Liver (tissue), 3 donors: ENCODE measurements around the gene VEGFB.

Experiments
- CTCF ChIP-seq: fragments of 150-350 bp; IDR thresholded peaks from 2 replicates; pipeline ENCODE4 v1.5.1; 2017; ENCODE audit warnings: improper control_type of control experiment, low read depth, low read length; ENCODE audit not compliant: missing input control
- FOXA2 ChIP-seq: IDR thresholded peaks from 2 replicates; pipeline ENCODE4 v1.6.1; 2016; ENCODE audit warnings: antibody characterized with exemption
- GABPA ChIP-seq, 2 donors: IDR thresholded peaks in 1 of 2; conservative IDR thresholded peaks in 1 of 2; 2 replicates each; pipeline ENCODE4 v1.6.1; 2016; ENCODE audit warnings: antibody characterized with exemption in 2 of 2, mild to moderate bottlenecking in 1 of 2, moderate library complexity in 1 of 2
- JUND ChIP-seq, 2 donors: IDR thresholded peaks; 2 replicates each; pipeline ENCODE4 v1.6.1; 2016; ENCODE audit warnings: antibody characterized with exemption in 2 of 2
- MAX ChIP-seq: IDR thresholded peaks from 2 replicates; pipeline ENCODE4 v1.6.1; 2016; ENCODE audit warnings: antibody characterized with exemption
- RAD21 ChIP-seq, 2 donors: IDR thresholded peaks; 2 replicates each; pipeline ENCODE4 v1.6.1; 2016; ENCODE audit warnings: antibody characterized with exemption in 2 of 2, mild to moderate bottlenecking in 2 of 2
- TAF1 ChIP-seq: conservative IDR thresholded peaks from 2 replicates; pipeline ENCODE4 v1.6.1; 2016; ENCODE audit warnings: antibody characterized with exemption, mild to moderate bottlenecking
- donor health status: healthy.
- donor health status: healthy.

GRCh38 chr11:64229744-64230170 lies 4.6 kb upstream of the VEGFB start:
- TF ChIP-seq CTCF = no peak
- TF ChIP-seq JUND (IDR thresholded peaks at IDR 0.05) = no peak
- no peak for TF ChIP-seq RAD21 (IDR thresholded peaks at IDR 0.05)
- no peak for TF ChIP-seq TAF1
- no peak for TF ChIP-seq FOXA2
- no peak for TF ChIP-seq MAX
- no peak for TF ChIP-seq GABPA (IDR thresholded peaks at IDR 0.05 in 1 of 2, conservative IDR thresholded peaks at IDR 0.05 in 1 of 2)
